ENCODE data around the gene ALG5.

Gene ALG5, protein sequence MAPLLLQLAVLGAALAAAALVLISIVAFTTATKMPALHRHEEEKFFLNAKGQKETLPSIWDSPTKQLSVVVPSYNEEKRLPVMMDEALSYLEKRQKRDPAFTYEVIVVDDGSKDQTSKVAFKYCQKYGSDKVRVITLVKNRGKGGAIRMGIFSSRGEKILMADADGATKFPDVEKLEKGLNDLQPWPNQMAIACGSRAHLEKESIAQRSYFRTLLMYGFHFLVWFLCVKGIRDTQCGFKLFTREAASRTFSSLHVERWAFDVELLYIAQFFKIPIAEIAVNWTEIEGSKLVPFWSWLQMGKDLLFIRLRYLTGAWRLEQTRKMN

GRCh38 chr13:36999054-36999714 is at the start of gene ALG5:
Gene ALG5, minus strand, starts transcription at chr13:36999340. Its CDS starts 40 bp downstream, at chr13:36999300.
- peak; percentile 91 for DNase-seq (ENCODE audit: low spot score)

DNA sequence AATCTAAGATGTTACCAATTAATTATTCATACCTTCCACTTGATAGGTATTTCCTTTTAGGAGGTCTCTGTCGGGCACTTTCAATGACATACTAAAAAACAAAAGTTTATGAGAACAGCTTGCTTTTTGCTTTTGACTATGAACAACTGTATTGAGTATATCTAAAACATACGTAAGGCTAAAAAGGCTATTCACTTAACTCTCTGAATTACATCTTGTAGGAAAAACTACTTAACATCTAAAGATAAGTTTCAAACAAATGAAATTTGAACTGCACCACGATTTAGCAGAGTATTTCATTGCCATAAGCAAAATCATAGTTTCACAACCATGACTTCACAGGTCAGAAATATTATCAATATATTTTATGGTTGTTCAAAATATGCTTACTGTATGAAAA is 48.7 kb upstream of the ALG5 start:
- DNase-seq (ENCODE audit: low spot score): no peak

- no peak for DNase-seq (ENCODE audit: low spot score)
These were observed 47.9 kb upstream of the ALG5 start for GRCh38 chr13:37047032-37047431.

DNA sequence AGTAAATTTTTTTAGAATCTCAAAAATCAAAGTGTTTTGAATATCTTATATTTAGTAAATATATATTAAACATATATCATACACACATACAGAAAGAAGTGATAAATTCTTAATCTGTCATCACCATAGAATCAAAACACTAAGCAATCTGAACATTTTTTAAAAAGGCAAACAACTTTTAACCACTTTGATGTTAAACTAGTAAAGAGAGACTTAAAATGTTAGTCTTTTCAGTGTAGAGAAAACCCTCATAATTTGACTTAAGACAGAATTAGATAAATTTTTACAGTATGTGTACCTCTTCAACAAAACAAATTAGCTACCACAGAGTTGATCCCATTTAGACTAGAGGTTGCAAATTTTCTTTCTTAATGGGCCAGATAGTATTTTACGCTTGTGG is 46.9 kb upstream of the ALG5 start:
- DNase-seq (ENCODE audit: low spot score): no peak

DNA sequence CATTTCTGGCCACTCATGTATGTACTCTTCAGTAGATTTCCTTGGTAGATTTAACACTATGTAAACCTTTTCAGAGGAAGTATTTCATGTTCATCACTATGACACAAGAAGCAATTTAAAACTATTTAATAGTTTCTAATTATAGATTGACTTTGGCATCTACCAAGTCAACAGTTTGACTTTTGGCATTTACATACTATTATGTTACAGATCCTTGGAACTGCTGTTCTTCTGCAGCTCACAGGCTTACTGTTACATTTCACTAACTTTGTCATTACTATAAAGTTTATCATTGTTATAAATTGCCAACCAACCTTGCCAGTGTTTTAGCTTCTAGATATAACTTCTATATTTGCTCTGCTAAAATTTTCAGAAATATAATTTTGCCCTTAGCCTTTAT is 41.6 kb upstream of the ALG5 start:
- no peak for DNase-seq (ENCODE audit: low spot score)

- DNase-seq (ENCODE audit: low spot score): no peak
These were observed 40.8 kb upstream of the ALG5 start for GRCh38 chr13:37039896-37040295.

DNA sequence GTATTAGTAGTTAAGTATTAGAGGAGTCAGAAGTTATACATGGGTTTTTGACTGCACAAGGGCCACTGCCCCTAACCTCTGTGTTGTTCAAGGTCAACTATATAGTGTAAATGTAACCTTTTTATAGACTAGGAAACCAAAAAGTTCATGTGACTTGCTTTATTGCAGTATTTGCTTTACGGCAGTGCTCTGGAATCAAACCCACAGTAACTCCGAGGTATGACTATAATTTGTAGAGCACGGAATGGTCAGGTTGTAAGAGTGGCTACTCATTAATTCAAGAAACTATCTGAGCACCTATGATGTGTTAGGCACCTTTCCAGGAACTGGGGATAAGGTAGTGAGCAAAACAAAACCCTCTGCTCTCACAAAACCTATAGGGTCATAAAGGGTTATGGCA is 38.1 kb upstream of the ALG5 start:
- DNase-seq (ENCODE audit: low spot score): no peak

GRCh38 chr13:37029617-37030016 is 30.5 kb upstream of the ALG5 start:
- no peak for DNase-seq (ENCODE audit: low spot score)

- DNase-seq (ENCODE audit: low spot score): no peak
These were observed 28.5 kb upstream of the ALG5 start for GRCh38 chr13:37027639-37028038.

DNA sequence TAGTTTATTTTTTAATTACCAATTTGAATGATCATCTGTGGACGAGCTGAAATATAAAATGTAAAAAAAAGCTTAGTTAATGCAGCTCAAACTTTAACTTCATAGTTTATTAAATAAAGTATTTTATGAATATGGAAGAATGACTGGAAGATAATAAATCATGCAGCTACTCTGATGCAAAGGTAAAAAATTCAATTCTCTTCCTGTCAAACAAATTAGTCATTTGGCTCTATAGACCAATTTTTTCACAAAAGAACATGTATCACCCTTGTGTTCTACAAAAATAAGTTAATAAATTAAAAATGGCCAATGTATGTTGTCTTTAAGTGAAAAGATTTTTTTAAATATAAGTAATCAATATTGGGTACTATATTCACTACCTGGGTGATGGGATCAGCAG is 27.6 kb upstream of the ALG5 start:
- DNase-seq (ENCODE audit: low spot score): no peak

DNA sequence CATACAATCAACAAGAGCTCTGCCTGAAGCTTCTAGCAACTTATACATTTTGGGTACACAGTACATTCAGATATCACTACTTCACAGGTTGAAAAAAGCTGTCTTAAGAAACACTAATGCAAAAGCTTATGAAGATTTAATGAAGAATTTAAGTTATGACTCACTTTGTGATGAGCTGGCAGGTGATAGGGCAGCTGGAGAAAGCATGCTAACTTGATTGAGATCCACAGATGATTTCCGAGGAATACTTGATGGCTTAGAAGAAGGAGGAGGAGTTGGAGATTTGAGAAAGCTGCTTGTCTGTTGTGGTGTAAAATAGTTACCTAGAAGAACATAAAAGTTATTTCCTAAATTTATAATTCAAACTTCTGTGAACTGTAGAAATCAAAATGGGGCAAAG is 24.7 kb upstream of the ALG5 start:
- DNase-seq (ENCODE audit: low spot score): no peak

DNA sequence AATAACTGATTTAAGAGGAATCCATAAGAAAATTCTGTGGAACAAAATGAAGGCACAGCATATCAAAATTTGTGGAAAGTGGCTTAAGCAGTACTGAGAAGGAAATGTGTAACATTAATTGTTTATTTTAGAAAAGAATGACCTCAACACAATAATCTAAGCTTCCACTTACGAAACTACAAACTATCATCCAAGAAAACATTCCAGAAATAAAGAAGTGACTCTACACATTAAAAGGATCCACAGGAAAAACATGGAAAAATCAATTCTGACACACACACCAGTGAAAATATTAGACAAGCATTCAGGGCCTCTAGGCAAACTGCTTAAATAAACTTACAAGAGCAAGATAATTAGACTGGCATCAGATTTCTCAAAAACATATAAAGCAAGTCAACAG is 15.5 kb upstream of the ALG5 start:
- no peak for DNase-seq (ENCODE audit: low spot score)

DNA sequence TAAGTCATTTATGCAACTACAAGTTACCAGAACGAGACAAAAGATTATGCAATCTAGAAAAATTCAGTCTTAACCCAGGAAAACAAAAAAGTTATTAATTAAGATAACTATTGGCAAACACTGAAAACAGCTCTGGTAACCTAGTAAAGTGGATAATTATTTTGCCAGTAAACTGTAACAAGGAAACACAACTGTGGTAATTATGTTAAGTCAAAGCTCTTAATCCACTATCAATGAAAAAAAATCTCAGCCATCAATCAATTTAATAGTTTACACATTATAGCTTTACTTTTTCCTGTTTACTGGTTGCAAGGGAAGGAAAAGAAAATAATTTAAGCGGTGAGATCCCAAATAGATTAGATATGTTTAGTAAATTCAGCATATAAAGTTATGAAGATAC is 12.6 kb upstream of the ALG5 start:
- DNase-seq (ENCODE audit: low spot score): no peak

DNA sequence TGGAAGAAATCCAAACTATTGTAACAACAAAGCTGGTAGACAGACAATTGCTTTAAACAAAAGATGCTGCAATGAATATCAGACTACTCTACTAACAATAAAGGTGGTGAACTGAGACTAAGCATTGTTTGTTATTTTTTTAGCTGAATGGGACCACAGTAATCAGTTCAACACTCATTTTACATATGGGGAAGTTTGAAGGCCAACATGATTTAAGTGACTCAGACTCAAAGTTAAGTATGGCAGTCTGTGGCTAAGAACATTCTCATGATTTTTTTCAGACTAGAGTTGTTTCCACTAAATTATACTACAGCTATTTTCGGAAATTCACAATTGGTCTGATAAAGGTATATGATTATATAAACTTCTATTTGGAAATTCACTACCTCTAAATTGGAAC is 11.9 kb upstream of the ALG5 start:
- no peak for DNase-seq (ENCODE audit: low spot score)

DNA sequence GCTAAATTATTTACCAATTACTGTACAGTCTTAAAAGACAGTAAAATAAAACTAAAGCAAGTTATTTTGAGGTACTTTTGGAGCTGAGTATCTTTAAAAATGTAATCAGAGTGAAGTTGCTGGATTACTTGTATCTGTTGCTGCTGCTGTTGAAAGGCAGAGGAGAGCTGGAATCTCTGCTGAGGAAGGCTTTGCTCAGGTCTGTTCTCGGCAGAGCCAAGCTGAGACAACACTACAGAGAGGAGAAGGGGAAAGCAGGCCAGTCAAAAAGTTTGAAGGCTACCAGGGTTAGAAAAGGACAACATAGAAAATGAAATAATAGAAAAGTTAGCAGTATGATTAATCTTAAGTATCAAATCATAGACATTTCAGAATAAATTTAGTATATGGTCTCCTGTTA is 11.3 kb upstream of the ALG5 start:
- DNase-seq (ENCODE audit: low spot score): no peak

DNA sequence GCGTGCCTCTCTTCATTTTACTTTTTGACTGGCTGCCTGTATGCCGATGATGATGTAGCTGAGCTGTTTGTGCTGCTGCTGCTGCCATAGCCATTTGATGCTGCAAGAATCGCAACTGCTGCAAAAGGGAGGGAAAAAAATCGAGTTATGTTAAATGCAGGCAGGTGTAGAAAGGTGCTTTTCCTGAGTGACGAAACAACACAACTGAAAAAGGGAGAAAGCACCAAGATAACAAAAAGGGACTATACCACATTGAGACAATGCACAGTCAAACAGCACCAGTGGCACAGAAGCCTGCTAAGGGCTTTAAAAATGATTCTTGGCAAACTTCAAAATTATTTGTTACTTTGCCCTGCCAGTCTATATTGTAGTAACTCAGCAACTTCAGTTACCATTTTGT is 10.6 kb upstream of the ALG5 start:
- DNase-seq (ENCODE audit: low spot score): no peak

DNA sequence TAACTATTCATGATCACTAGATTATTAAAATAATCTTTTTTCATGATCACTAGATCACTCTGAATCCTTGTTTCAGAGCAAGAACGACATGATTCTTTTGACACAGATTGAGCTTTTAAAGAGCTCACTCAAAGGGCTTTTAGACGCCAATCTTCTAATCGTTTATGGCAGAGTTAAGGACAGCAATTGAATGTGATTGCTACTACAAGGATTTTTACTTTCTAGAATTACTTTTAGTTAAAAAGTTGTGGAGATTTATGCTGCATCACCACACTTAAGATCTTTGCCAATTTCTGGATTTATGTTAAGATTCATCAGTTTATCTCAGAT is 2.7 kb upstream of the ALG5 start:
- DNase-seq (ENCODE audit: low spot score): no peak

DNA sequence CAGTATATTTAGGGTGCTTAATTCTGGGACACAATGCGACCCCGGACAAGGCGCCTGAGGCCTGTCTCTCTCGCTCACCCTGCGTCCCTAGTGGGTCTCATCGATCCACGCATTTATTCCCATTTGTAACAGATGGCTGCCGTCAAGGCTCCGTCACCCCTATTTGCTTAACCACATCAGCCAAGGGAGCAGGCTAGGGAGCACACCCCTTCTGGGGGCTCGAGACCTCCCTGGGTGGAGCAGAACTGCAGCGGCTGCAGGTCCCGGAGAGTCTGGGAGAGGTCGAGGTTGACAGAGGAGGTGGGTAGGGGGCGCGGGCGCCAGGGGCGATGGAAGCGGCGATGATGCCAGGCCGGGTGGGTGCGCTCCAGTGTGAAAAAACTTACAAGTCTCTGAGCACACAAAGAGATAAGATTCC is 507 bp downstream of the ALG5 start:
- peak; percentile 11 for DNase-seq (ENCODE audit: low spot score)

GRCh38 chr13:36997716-36998427 is 1.3 kb downstream of the ALG5 start:
- no peak for DNase-seq (ENCODE audit: low spot score)

GRCh38 chr13:36992362-36992761 is 6.8 kb downstream of the ALG5 start:
- no peak for DNase-seq (ENCODE audit: low spot score)

GRCh38 chr13:36986462-36987240 is 12.5 kb downstream of the ALG5 start:
- no peak for DNase-seq (ENCODE audit: low spot score)

GRCh38 chr13:36981156-36981743 is 17.9 kb downstream of the ALG5 start:
- peak; percentile 15 for DNase-seq (ENCODE audit: low spot score)
